Measurements from ENCODE around the gene FUZ.
A peak's percentile ranks its signal among the peaks of the same experiment; 100 is the strongest.

Gene FUZ, protein sequence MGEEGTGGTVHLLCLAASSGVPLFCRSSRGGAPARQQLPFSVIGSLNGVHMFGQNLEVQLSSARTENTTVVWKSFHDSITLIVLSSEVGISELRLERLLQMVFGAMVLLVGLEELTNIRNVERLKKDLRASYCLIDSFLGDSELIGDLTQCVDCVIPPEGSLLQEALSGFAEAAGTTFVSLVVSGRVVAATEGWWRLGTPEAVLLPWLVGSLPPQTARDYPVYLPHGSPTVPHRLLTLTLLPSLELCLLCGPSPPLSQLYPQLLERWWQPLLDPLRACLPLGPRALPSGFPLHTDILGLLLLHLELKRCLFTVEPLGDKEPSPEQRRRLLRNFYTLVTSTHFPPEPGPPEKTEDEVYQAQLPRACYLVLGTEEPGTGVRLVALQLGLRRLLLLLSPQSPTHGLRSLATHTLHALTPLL

DNA sequence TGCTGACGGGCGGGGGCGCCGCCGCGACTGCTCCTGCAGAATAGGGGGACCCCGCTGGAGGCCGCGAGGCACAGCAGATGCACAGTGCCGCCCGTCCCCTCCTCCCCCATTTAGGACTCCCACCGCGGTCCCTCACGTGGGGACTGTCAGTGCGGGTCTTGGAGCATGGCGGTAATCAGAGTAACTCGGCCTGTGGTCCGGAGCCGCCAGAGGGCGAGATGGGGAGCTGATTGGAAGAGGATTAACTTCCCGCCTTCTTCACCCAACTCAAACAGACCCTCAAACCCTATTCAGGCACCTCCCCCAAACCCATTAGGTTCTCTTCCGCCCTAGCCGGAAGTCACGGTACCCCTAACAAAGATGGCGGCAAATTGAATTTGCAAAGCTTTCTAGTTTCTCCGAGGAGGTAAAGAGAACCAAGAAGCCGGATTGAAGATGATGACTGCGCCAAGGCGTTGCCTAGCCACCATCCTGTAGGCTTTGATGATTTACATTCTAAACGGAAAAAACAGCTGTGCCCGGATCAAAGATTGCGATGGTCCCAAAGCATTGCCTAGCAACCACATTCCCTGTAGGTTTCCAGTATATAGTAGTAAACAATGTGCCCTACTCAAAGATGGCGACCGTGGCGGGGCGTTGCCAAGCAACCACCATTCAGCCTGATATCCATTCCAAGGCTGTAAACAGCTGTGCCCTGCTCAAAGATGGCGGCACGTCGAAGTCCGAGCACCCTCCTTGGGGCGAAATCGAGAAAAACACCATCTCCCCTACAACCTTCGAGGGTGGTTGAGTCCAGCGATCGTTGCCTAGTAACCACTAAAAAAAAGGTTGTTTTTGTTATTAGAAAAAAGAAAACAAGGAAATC lies at the start of gene FUZ:
FUZ (minus strand) TSS at position 296 of the 865 bp plus-strand sequence; CDS start at position 110, 186 bp downstream.
- DNase-seq = peak; percentile 99

DNA sequence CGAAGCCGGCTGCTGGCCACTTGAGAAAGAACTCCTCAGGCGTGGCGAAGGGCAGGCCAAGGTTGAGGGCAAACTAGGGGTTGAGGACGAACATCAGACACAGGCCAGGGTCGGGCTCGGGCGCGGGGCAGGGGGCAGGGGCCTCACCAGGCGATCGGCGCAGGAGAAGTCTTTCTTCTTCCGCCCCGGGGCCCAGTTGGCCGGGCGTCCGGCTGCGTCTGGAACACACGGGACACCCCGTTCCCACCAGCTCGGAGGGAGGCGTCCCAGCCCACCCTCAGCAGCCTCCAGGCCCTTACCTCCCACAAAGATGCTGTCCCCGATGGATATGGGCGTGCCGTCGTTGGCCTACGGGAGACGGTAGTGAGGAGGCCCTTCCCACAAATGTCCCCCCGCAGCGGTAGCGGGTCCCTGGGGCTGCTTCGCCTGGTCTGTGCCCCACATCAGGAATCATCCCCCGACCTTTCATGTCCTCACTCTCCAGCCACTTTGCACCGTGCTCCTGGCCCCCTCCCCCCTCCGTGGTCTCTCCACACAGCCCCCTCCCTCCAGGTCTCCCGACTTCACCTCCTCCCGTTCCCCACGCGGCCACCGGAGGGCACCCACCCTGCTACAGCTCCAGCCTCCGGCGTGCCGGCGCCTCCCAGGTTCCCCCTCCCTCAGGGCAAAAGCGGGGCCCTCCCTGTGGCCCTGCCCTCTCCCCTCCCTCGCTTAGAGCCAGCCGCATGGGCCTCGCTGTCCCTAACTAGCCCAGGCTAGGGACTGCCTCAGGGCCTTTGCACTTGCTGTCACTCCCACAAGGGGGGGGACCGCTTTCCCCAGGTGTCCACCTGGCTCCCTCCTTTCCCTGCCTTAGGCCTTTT lies 49.5 kb upstream of the FUZ start:
- DNase-seq = peak; percentile 53

DNA sequence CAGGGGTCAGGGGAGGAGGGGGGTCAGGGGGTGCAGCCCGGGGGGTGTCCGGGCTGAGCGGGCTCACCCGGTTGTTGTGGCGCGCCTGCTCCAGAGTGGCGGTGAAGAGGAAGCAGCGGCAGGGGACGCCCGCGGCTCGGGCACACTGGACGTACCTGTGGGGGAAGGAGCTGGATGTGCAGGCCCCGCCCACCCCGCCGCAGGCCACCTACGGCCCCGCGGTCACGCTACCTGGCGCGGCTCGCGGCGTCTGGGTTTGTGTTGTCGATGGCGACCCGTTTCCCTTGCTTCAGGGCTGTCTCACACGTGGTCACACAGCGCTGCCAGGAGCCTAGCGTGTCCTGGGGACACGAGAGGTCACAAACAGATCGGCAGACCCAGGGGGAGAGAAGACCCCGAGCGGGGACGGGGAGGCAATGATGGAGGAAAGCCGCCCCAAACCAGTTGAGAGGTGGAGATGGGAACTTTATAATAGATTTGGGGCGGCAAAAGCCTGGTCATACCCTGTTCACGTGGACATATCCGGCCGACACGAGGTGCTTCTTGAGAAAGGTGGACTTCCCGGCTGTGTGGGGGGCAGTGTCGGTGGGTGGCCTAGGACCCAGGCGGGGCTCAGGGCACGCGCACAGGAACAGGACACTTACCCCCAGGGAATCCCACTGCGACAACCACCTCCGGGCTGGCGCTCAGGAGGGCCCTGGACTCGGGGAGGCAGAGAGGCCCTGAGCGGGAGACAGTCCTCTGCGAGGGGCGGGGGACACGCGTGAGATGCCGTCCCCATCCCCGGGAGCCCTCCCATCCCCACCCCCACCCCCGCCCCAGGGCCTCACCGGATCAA lies 48.7 kb upstream of the FUZ start:
- DNase-seq = no peak

DNA sequence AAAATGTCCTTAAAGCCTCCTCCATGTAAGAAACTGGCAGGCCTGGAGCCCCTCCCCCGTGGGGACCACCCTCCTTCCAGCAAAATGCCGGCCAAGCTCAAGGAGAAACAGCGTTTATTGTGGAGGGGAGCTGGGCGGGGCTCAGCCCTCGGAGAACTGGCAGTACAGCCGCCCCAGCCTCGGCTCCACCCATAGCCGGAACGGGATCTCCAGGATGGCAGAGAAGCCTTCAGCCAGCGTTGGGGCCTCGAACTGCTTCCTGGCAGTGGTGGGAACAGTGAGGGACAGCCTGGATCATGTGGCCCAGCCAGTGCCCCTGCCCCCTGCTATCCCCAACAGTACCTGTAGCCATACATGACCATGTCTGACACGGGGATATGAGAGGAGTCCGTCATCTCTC lies 48.0 kb upstream of the FUZ start:
- peak; percentile 37 for DNase-seq

DNA sequence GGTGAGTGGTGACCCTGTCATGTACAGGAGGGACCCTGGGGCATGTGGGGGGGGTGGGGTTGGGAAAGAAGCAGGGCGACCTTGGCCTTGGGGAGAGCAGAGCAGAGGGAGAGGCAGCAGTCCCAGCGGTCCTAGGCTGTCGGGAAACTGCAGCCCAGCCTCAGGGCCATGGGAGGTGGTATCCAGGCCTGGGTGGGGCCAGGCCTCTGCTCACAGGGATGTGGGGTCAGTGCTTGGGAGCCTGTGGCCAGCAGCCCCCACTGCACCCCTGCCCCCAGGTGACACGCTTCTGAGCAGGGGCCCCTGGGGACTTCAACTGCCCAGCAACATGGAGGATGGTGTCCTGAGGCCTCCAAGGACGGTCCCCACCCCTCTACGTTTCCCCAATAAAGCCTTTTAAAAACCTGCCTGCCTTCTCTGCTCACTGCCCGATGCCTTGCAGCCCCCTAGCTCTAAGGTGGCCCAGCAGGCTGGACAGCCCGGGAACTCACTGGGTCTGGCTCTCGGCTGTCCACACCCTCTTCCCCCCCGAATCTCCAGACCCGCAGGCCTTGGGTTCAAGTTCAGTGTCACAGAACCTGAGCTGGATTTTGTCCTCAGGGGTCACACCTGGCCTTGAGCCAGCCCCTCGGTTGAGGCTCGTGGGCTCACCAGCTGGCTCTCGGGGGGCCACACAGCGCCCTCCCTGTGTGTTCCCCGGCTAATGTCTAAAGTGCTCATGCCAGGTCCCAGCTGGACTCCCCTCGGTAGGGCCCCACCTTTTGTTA lies 47.4 kb upstream of the FUZ start:
- no peak for DNase-seq

DNA sequence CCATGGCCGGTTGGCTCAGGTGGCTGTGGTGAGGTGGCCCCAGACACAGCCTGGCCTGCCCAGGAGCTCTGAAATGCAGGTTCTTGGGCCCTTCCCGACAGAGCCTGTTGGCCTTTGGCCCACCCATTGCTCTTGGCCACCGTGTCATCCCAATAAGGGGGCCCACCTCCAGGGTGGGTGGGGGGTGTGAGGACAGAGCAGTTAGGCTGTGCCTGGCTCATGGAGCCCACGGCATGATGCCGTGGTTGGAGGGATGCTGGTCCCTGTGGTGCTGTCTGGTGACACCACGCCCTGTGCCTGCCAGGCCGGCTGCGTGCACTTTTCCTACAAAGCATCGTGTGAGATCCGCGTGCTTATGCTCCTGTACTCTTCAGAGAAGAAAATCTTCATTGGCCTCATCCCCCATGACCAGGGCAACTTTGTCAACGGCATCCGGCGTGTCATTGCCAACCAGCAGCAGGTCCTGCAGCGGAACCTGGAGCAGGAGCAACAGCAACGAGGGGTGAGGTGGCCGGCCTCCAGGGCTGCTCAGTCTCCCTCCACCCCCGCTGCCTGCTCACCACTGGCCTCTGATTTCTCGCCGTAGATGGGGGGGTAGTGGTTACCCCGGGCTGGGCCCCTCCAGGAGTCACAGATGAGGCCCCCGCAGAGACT lies 46.7 kb upstream of the FUZ start:
- DNase-seq = no peak

DNA sequence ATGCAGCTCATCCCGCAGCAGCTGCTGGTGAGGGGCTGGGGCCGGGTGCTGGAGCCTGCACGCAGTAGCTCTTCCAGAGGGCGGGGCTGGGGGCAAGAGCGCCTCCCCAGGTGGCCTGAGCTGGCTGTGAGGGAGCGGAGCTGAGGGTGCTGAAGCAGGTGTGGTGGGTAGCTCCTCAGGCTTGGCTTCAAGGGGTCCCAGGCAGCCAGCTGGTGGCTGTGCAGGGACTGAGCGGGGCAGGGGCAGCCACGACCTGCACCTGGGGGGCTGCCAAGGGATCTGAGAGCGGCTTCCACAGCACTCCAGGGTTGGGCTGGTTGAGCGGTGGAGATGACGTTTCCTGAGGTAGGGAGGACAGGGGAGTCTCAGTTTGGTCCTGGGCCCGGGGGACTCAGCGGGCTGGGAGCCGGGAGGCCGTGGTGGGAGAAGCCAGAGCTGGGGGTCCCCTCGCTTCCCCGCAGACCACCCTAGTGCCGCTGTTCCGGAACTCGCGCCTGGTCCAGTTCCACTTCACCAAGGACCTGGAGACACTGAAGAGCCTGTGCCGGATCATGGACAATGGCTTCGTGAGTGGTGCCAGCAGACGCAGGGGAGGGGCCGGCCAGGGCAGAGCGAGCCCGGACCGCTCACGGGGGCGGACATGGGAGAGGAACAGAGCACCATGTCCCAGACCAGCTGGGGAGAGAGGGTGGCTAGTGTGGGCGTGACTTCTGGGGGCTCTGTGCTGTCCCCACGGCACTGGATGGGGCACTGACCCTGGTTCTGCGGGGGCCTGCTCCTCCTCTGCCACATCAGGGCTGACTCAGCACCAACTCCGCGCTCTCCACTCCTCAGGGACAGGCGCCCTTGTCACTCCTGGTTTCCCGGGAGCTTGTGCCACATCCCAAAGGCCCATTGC lies 45.2 kb upstream of the FUZ start:
- DNase-seq = peak; percentile 23

DNA sequence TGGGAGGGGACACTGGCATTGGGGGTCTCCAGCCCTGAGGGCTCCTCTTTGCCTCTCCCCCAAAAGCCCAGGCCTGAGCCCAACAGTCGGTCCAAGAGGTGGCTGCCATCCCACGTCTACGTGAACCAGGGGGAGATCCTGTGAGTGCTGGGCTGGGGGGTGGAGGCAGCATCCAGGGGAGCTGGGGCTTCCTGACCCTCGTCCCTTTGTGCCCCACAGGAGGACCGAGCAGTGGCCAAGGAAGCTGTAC lies 44.7 kb upstream of the FUZ start:
- DNase-seq = no peak

DNA sequence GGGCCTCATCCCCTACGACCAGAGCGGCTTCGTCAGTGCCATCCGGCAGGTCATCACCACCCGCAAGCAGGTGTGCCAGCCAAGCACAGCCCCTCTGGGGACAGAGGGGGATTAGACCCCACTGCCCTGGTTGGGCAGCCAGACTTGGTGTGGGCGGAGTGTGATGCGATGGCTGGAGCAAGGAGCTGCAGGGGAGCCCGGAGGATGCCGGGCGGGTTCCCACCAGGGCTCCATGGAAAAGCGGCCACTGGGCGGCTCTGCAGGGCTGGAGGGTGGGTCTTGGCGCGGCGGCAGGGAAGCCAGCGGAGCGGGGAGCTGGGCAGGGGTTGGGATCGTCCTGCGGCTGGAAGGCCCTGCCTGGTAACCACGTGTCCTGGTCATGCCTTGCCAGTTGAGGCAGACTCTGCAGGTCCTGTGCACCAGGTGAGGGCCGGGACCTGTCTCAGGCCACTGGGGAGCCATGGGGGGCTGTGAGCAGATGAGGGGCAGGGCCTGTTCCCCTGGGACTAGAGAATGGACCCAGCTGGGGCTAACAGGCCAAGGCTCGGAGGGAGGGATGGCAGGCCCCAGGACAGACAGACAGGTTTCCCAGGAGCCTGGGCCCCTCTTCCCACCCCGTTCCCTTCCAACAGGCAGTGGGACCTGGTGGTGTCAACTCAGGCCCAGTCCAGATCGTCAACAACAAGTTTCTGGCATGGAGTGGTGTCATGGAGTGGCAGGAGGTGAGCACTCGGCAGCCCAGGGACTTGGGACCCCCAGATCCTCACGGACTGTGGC lies 44.2 kb upstream of the FUZ start:
- DNase-seq = peak; percentile 51

DNA sequence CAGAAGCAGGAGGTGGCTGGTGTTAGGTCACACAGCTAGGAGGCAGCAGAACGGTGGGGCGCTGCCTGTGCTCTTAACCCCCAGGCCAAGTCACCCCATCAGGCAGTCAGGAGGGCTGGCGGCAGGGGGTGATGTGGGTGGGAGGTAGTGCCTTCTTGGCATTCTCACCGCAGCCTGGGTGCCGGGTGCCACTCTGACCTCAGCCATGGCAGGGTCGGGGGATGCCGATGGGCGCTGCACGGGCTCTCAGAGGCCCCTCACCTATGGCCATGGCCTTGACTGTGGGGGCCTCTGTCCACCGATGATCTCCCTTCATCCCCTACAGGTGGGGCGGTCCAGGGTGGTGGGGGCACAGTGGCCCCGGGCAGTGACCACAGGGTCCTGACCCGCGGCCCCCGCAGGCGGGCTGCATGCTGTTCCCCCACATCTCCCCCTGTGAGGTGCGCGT lies 43.5 kb upstream of the FUZ start:
- DNase-seq = no peak

DNA sequence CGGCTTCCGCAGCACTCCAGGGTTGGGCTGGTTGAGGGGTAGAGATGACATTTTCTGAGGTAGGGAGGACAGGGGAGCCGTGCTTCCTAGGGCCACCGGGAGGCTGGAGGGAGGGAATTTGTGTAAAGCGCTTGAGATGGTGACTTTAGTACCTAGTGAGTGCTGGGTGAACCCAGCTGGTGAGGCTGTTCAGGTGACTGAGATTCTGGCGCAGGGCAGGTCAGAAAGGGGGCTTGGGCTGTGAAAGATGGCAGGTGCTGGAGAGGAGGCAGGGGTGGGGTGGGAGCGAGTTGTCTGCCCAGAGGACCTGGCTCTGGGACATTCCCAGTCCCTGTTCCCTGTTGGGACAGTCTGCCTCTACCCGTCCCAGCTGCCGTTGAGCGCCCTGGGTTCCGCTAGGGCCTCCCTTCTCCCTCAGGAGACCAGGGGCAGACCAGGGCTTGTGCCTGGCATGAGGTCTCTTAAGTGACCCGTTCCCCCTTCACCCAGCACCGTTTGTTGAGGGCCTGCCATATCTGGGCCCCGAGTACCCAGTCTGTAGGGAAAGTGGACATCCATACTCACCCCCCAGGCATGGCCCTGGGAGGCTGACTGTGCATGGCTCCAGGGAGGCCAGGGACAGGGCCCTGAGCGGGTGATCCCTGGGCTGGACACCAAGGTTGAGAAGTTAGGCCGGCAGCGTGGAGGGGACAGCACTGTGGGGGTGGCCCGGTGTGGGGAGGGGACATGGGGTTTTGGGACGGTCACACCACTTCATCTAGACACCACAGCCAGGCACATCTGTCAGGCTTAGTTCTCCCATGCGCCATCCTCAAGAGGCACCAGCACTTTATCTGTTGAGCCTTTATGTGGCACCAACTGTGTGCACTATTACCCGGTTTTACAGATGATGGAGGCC lies 42.8 kb upstream of the FUZ start:
- DNase-seq = peak; percentile 29

DNA sequence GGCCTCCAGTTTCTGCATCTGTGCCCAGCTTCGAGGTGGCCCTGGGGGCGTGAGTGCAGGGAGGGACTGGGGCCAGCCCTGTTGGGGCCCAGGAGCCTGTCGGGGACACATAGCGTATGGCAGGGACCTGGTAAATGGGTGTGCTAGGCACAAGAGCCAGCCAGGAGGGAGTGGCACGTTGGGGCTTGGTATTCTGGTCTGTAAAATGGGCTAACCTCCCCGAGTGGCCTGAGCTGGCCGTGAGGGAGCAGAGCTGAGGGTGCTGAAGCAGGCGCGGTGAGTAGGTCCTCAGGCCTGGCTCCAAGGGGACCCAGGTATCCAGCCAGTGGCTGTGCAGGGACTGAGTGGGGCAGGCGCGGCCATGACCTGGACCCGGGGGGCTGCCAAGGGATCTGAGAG lies 42.2 kb upstream of the FUZ start:
- no peak for DNase-seq

DNA sequence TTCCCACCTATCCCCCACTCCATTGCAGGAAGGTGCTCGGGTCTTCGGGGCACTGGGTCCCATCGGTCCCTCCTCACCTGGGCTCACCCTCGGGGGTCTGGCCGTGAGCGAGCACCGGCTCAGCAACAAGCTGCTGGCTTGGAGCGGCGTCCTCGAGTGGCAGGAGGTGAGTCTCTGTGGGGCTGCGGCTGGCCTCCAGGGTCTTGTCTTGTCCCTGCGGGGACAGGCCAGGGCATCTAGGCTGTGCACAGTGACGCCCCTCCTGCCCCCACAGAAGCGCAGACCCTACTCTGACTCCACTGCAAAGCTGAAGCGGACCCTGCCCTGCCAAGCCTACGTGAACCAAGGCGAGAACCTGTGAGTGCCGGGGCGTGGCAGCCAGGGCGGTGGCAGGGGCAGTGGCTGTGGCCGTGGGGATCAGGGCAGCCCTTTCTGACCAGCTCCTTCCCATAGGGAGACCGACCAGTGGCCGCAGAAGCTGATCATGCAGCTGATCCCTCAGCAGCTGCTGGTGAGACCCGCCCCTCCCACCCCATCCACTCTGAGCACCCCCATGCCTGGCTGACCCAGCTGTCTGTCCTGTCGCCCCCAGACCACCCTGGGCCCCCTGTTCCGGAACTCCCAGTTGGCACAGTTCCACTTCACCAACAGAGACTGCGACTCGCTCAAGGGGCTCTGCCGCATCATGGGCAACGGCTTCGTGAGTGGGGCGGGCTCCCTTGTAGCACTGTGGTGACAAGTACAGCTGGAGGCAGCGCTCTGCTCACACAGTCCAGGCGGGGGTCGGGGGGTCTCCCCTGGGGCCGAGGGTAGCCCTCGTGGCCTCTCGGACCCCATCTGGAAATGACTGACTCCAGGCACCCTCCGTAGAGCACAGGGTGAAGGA lies 41.5 kb upstream of the FUZ start:
- no peak for DNase-seq

DNA sequence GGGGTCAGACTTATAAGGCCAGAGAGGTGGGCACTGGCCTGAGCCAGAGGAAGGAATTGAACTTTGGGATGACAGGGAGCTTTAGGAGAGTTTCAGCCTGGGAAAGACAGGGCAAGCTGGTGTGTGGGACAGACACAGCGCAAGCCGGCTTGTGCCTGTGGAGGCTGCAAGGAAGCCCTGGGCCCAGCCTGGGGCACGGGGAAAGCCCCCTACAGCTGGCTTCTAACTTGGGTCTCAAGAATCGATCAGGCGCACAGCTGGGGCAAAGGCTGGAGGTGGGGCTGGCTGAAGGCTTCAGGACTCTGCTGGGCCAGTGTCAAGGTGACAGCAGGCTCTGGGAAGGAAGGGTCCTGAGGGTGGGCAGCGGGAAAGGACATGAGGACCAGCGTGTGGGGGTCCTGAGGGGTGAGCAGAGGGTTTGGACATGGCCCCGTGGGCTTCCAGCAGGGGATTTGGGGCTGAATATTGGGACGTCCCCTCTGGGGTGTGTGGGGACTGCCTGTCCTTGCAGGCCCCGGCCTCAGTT lies 40.8 kb upstream of the FUZ start:
- no peak for DNase-seq

DNA sequence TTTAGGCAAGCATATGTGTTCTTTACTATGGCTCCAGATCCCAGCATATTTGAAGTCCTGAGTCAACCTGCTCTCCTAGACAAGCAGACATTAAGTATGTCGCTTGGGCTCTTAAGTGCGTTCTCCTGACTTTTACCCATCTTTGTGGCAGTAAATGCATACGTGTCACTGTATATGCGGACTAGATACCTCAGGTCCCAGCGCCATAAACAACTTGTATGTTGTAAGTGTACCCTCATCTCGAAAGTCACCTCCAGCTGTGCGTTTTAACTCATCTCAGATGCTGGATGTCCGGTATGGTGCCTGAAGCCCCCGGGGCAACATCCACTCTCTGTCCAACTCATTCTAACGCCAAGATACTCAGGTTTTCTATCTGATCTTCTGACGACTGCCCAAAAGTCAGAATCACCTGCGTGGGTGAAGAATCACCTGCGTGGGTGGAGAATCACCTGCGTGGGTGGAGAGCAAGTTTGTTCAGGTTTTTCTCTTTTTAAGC lies 39.6 kb upstream of the FUZ start:
- no peak for DNase-seq

DNA sequence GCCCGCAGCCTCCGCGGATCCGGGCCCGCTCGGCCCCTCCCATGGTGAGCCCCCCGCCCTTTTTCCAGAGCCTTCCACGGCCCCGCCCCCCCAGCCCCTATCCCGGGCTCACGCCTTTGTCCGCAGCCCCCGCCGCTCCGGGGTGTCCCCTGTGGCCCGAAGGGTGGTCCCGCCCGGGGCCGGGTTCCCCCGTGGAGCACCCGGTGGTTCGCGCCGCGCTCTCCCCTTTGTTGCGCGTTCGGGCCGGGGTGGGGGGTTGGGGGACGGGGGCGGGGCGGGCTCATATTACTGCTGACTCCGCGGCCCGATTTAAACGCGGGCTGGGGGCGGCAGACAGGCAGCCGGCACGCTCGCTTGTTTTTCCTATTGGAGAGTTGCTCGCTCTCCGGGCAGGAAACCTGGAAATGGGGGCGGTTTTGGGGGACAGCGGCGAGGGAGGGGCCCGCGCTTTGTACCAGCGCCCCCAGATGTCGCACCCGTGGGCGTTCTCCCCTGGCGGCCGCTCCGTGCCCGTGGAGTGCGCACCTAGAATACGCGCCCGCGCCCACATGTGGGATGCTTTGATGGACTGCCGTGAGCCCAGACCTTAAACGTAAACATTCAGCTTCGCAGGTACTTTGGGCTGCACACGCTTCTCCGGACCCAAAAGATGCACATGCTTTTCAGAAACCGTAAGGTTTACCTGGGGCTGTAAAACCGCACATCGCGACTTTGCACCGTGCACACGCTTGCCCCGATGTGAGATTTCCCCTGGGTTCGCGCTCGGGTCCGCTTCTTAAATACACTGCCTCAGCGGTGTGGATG lies 38.6 kb upstream of the FUZ start:
- DNase-seq = peak; percentile 85
